HG03460 (cell line): ENCODE data around the gene SLC35F3.
"Not testable (repeated sequence)": the region's sequence is repeated elsewhere in the genome, so short reads cannot be mapped to it uniquely, and the experiment has no call there.

Experiments
- ATAC-seq: cut with Tn5 transposase; IDR thresholded peaks from one replicate; pipeline ENCODE4 v1.9.1; 2021; ENCODE audit not compliant: unreplicated experiment

Gene SLC35F3

GRCh38 chr1:234139966-234140365 lies 235.5 kb downstream of the SLC35F3 start:
- ATAC-seq, result no peak

- ATAC-seq, result no peak
These were observed 235.9 kb downstream of the SLC35F3 start for GRCh38 chr1:234140388-234140787.

- no peak for ATAC-seq
These were observed 236.5 kb downstream of the SLC35F3 start for GRCh38 chr1:234141006-234141405.

GRCh38 chr1:234143681-234144080 lies 239.2 kb downstream of the SLC35F3 start:
- ATAC-seq, result no peak

GRCh38 chr1:234144901-234145300 lies 240.4 kb downstream of the SLC35F3 start:
- no peak for ATAC-seq

GRCh38 chr1:234148350-234148749 lies 243.9 kb downstream of the SLC35F3 start:
- ATAC-seq, result no peak

- ATAC-seq, result no peak
These were observed 244.3 kb downstream of the SLC35F3 start for GRCh38 chr1:234148816-234149215.

- no peak for ATAC-seq
These were observed 244.7 kb downstream of the SLC35F3 start for GRCh38 chr1:234149217-234149616.

- no peak for ATAC-seq
These were observed 246.4 kb downstream of the SLC35F3 start for GRCh38 chr1:234150892-234151291.

- not testable (repeated sequence) for ATAC-seq
These were observed 247.9 kb downstream of the SLC35F3 start for GRCh38 chr1:234152344-234152743.

GRCh38 chr1:234154320-234155251 lies 250.1 kb downstream of the SLC35F3 start:
- no peak for ATAC-seq

- no peak for ATAC-seq
These were observed 258.2 kb downstream of the SLC35F3 start for GRCh38 chr1:234162661-234163060.

GRCh38 chr1:234163267-234163919 lies 258.9 kb downstream of the SLC35F3 start:
- no peak for ATAC-seq

- no peak for ATAC-seq
These were observed 259.7 kb downstream of the SLC35F3 start for GRCh38 chr1:234164098-234164709.

- ATAC-seq, result no peak
These were observed 263.7 kb downstream of the SLC35F3 start for GRCh38 chr1:234168061-234168724.

GRCh38 chr1:234169161-234169849 lies 264.8 kb downstream of the SLC35F3 start:
- ATAC-seq, result no peak

GRCh38 chr1:234170067-234170466 lies 265.6 kb downstream of the SLC35F3 start:
- no peak for ATAC-seq

- no peak for ATAC-seq
These were observed 266.1 kb downstream of the SLC35F3 start for GRCh38 chr1:234170622-234171021.

- ATAC-seq, result no peak
These were observed 269.5 kb downstream of the SLC35F3 start for GRCh38 chr1:234173968-234174367.

- ATAC-seq, result no peak
These were observed 270.9 kb downstream of the SLC35F3 start for GRCh38 chr1:234175363-234175762.

- no peak for ATAC-seq
These were observed 271.5 kb downstream of the SLC35F3 start for GRCh38 chr1:234176000-234176399.
